Stomach (tissue), 4 donors: Measurements from ENCODE around the gene SPTLC2.

ENCODE experiments used
- EP300 ChIP-seq: sonication (generic); formaldehyde crosslinking; IDR thresholded peaks from one replicate; pipeline ENCODE4 v1.6.1; 2017; ENCODE audit warnings: antibody characterized with exemption
- POLR2A ChIP-seq, 4 donors: fragments of 450-650 bp; IDR thresholded peaks; one replicate each; pipeline ENCODE4 v1.6.1; 2016; ENCODE audit warnings: antibody characterized with exemption in 4 of 4, control low read depth in 2 of 4, mild to moderate bottlenecking in 1 of 4, moderate library complexity in 1 of 4
- POLR2AphosphoS5 ChIP-seq, 3 donors: sonication (generic); formaldehyde crosslinking; IDR thresholded peaks; one replicate each; pipeline ENCODE4 v1.6.1; 2016; ENCODE audit warnings: antibody characterized with exemption in 3 of 3
- TF ChIP-seq, protein P1 (sequence below), 7 experiments: fragments of 450-650 bp in 4 of 7; fragments of 200-600 bp in 3 of 7; sonication (generic) in 3 of 7; IDR thresholded peaks; one replicate each; pipeline ENCODE4 v1.5.1; 2016 to 2019; ENCODE audit warnings: antibody characterized with exemption in 7 of 7, control low read depth in 2 of 7, mild to moderate bottlenecking in 1 of 7

DNA sequence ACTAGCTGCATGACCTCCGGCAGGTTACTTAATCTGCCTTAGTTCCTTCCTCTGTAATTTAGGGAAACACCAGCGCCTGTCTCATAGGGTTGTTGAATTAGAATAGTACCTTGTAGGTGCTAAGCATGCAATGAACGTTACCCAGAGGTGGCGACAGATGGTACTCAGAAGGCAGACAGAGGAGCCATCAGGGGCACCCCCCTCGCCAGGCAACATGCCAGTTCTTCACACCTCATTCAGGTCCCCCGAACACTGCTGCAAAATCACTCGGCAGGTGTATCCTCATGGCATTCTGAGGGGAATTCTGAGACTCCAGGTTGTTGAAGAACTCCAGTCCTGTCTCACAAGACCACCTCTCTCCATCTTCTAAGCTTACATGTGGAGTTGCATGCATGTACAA is 127.9 kb downstream of the SPTLC2 start:
- TF ChIP-seq POLR2A (IDR thresholded peaks at IDR 0.05), result no peak
- TF ChIP-seq, protein P1, sequence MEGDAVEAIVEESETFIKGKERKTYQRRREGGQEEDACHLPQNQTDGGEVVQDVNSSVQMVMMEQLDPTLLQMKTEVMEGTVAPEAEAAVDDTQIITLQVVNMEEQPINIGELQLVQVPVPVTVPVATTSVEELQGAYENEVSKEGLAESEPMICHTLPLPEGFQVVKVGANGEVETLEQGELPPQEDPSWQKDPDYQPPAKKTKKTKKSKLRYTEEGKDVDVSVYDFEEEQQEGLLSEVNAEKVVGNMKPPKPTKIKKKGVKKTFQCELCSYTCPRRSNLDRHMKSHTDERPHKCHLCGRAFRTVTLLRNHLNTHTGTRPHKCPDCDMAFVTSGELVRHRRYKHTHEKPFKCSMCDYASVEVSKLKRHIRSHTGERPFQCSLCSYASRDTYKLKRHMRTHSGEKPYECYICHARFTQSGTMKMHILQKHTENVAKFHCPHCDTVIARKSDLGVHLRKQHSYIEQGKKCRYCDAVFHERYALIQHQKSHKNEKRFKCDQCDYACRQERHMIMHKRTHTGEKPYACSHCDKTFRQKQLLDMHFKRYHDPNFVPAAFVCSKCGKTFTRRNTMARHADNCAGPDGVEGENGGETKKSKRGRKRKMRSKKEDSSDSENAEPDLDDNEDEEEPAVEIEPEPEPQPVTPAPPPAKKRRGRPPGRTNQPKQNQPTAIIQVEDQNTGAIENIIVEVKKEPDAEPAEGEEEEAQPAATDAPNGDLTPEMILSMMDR (IDR thresholded peaks at IDR 0.05), result no peak
- TF ChIP-seq POLR2AphosphoS5 (IDR thresholded peaks at IDR 0.05), result no peak
- no peak for TF ChIP-seq EP300
